Endometrium (tissue), 2 donors: ENCODE results near the gene USP31.

Experiments
- FAIRE-seq: peaks from 2 replicates; lab custom pipeline; 2012; peaks lifted over from hg19 to GRCh38; lab: Jason Lieb, UNC
- donor health status: control.
- donor health status: control.

USP31 gene

DNA sequence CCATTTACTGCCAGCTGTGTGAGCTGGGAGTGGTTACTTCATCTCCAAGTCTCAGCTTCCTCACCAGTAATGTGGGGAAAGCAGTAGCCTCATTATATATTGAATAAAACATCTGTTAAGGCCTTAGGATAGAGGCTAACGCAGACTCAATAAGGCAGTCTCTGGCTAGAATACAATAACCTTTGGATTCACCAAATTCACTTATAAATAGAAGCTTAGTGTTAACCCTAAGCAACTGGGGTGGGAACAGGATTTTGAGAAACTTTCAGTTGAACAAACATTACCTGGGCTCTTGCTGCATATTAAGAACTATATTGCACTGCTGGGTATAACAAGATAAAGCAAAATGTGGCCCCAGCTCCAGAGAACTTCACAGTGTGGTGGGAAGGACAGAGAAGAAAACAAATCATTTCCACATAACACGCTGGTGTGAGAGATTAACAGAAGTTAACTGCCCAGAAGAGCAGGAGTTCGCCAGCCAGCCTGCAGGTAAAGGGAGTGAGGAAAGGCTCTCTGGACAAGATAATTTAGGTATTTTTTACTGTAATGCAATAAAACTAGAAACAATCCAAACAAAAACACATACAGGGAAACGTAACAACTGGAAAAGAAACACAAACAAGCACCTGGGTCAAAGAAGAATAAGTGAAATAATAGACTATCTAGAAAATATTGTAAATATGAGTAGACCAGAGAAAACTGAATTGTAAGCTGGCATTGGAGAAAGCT is 57.0 kb downstream of the USP31 start:
- FAIRE-seq: no peak

DNA sequence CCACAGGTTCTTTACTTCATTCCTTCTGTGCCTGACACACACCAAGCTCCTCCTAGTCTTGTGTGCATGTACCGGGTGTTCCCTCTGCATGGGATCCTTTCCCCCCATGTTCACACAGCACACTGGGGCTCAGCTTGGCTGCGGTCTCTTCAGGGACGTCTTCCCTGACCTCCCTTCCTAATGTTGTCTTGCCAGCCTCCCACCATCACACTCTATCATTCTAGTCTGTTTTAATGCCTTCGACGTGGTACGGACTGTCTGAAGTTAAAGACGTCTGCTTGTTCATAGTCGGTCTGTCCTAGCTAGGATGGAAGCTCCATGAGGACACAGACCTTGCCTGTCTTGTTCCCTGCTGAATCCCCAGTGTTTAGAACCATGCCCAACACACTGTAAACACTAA is 60.1 kb downstream of the USP31 start:
- no peak for FAIRE-seq

DNA sequence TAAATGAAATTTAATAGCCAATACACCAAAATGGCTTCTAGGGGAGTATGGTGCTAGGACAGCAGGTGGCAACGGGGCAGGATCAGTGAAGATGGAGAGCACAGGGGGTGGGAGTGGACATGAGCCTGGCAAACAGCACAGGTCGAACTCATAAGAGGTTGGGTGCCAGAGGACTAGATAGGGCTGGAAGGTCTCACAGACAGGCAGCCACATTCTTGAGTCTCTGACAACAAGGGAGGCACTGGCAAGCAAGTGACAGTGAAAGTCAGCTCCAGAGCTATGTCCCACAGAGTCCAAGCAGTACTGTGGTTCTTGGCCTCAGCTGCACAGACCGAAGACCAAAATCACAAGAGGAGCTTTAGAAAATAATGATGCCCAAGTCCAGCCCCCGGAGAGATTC is 61.2 kb downstream of the USP31 start:
- FAIRE-seq: no peak

DNA sequence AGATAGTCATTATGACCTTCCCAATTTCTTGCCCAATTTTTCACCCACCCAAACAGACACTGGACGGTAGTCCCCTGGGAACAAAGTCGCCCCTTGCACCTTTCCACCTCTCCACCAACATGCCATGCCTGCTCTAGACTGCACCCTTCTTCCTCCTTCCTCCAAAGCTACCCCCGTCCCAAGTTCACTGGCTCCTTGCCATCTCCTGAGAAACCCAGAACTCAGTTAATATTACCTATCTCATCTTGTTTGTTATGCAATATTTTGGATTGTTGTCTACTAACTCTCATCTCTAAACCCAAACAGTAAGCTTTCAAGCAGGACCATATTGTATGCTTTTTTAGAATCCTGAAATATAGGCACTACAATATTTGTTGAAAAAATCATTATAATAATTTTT is 63.3 kb downstream of the USP31 start:
- FAIRE-seq: no peak

DNA sequence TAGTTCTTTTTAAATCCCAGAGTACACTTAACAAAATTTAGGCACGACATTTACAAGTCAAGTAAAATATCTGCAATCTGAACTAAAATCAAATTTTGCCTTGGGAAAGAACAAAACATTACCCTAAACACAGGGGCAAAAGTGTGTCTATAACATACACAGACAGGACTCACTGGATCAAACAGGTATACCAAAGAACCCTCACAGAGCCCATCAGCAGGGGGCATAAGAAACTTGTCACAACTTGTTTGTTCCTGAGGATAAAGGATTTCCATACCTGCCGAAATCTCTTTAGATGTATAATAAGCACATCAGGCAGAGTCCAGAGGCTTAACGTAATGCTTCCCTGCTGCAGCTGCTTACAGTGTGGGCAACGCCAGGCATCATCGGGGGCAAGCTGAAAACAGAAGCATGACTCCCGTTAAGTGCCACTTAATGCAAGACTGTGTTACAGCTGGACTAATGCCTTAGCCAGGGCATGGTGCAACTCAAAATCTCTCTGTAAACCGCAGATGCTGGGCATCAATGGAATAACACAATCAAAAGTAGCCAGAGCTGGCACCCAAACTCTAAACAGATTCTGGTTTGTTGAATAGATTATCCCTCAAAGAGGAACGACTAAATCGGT is 67.0 kb downstream of the USP31 start:
- FAIRE-seq: no peak

DNA sequence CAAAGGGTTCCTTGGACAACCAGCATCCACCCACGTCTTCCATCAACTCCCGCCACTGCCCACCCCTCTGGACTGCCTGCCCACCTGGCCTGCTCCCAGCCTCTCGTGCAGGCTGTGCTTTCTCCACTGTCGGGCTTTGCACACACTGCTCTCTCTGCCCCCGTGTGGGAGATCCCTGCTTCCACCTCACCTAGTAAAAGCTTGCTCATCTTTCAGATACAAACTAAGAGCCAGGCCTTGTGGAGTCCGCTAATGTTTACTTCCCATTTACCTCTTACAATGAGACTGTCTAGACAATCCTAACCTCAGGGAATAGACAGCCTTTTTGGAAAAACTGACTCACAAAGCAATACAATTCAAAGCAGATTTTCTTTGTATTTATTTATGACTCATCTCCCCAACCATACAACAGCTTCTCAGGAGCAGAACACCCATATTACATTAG is 67.6 kb downstream of the USP31 start:
- no peak for FAIRE-seq

DNA sequence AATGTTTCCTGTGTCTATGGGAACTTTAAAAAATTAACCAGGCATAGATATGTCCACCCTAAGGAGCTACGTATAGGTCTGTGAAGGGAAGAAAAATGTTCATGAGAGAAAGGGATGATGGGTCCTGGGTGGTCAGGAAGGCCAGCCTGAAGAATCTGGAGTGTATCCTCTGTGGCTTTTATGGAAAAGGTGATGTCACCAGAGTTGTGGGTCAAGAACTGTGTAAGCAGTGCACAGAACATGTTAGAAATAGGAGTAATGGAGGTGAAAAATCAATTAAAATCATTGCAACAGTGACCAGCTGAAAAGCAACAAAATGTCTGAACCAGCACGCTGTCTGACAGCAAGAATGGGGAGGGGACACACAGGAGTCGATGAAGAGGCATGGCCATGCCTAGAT is 68.5 kb downstream of the USP31 start:
- no peak for FAIRE-seq

DNA sequence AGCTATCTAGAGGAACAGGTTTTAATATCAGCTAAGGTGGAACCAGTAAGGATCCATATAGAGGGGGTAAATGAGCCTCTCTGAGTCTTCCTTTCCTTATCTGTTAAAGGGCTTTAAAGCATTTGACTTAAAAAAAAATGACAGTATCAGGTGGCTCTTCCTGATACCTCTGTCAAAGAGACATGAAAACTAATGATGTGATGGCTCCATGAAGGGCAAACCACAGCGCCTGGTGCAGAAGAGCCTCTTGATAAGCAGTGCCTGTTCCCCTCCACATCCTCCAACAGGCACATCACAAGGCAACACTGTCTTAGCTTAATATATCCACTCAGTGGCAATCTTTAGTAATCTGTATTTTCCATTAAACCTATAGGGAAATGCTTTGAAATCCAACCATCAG is 68.9 kb downstream of the USP31 start:
- FAIRE-seq: no peak

DNA sequence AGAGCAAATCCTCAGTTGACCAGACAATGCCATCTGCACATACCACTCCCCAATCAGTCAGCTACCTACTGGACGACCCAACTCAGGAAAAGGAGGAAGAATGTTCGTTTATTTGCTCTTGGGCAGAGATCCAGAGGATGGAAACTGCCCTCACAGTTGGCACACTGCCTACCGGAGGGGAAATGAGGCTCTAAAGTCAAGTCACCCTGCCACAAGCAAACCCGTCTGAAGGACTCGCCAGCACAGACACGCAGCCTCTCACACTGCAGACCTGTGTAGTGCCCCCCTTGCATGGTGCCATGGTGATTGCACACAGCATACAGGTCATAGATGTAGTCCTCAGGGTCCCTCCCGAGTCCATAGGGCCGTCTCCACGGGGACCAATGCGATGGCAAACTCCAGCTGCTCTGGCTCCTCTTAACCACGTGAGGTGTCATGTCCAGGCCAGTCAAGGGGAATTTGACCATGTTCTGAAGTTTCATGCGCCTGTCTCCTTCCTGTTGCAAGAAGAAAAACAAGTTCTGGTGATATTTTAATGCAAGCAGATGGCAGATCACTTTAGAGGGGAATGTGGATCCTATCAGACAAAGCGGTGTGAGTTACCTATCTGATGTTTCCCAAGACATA is 69.5 kb downstream of the USP31 start:
- FAIRE-seq: no peak

DNA sequence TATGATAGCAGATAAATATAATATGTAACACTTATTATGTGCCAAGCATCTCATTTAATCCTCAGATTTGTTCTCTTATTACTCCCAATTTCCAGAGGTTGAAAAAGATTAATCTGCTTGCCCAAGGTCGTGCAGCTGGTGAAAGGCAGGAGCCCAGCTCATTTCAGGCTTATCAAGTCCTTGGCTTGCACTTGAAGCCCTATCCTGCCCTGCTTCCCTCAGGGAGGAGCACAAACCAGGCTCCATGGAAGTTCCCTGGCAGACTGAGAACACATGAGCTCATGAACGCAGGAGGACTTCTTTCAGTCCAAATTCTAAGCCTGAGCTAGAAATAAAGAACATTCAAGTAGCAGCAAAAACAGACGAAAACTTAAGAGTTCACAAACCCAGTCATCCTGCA is 74.8 kb downstream of the USP31 start:
- FAIRE-seq: no peak

DNA sequence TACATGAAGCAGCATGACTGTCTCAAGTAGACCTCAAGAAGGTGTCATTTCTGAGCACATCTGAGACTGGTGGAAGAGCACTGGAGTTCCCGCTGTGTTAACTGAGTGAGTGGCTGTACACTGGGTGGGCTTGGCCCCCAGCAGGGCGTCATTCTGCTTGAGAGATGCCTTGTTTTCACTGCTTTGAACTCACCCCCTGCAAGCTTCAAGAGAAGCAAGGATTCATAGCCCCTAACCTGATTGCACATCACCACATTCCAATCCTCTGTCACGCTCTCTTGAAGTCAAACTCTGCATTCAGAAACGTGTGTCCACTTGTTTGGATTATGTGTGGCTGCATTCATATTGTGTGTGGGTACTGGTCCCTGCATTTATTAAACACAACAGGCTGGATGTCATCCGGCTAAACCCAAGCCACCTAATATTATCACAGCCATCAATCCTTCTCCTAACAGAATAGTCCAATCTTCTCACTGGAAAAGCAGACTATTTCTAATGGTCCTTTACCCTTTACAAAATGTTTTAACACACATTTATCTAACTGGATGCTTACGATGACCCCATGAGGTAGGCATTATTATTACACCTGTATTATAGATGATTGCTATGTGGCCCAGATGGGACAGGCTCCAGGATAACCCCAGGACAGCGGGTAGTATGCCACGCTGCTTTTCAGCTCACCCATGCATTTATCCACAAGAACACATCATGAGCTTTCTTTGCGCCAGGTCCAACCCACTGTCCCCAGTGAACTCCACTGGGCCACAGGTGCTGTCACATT is 76.3 kb downstream of the USP31 start:
- no peak for FAIRE-seq

DNA sequence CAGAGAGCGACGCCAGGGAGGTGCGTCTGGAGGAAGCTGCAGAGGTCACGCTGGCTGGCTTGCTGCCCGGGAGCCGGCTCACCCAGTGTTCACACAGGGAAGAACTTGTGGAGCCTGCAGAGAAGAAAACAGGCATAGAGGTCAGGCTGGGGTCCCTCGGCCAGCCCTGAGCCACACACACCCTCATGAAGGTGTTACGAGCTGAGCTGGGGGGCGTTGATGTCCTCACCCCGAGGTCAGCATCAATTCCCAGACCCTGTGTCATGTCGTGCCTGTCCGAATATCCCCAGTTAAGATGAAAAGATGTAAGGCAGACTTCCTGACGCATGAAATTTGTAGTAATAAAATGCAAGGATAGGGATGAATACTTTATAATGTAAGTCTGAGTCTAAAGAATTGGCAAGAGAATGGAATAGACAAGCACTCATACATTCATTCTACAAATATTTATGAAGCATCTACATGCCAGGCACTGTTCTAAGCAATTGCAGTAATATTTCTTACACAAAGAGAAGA is 77.1 kb downstream of the USP31 start:
- FAIRE-seq: no peak

DNA sequence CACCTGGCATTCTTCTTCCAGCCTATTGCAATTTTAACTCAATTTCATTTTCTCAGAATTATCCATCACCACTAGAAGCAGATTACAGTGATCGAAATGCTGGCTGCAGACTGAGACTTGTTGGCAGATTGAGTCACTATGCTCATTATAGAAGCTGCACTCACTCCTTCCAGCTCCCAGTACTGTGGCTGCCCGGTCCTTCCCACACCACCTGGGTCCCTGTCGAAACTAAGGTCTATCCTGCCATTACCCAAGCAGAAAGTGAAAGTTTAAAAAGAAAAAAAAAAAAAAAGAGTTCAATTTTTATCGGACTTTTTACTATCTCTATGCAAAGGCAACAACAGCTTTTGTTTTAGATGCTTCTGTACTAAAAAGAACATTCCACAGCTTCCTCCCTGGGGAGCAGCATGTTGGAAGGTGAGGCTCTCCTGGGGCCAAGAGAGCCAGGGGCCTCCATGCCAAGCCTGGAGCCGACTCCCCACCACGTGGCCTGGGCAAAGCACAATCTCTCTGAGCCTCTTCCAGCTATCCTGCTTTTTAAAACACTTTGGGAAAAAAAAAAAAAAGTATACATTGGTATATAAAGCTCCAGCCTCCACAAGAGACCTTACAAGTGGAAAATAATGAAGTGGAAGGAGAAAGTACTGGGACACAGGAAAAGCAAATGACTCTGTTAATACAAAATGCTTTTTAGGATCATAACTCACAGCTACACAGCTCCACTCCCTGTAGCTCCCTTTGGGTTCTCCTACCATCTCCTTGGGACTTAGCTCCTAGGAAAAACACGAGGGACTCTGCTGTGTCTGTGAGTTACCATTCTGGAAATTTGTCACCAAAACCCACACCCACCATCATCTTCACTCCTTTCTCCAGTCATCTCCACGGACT is 77.8 kb downstream of the USP31 start:
- FAIRE-seq: no peak

DNA sequence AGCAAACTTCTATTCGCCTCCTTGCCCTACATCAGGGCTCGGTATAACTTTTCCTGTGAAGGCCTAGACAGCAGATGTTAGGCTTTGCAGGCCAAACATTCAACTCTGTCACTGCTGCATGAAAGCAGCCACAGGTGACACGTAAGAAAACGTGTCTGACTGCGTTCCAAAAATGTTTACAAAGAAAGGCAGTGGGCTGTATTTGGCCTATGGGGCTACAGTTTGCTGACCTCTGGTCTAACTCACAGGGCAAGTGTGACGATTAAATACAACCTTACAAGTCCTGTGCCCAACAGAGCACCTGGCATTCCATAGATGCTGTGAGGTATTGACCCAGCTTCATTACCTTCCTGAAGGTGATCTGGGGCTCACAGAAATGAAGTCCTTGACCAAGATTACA is 79.4 kb downstream of the USP31 start:
- no peak for FAIRE-seq

DNA sequence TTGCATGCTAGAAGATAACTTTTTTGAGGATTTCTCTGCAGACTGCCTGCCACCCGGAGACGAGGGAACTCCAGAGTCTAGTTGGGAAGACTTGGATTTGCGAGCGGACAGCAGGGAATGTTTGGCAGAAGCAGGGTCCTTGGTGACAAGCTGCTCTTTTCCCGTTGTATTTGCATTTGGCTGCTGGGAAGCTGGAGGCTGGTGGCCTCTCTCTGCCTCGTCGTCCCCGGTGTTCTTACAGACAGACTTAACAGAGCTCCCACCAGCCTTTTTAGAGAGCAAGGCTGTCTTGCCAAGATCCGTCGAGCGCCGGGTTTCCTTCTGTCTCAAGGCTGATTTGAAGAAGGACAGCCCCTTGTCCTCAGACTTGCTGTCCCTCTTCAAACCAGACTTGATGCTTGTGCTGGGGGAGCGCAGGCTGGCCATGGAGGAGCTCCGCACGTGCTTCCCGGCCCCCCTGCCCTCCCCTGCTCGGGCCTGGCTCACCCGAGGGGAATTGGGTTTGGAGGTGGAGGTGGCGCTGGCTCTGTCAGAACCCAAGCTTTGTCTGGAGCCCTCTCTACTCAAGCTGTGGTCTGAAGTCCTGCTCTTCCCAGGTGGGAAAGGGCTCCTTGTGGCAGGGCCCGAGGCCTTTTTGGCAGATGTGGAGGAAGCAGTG is 81.0 kb downstream of the USP31 start:
- no peak for FAIRE-seq

DNA sequence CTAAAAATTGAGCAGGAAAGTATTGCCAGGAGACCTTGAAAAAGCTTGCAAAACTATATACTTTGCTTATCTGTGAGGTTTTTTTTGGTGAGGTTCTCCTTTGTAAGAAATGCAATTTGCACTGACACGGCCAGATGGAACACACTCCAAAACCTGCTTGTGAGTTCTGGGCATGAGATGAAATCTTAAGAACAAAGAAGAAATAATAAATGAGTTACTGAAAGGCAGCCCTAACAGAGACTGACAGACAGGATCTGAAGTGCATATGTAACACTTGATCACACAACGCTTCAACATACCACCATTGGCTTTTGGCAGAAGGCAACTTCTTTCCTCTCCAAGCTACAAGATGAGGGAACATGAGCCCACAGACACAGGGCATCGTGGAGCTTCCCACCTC is 82.6 kb downstream of the USP31 start:
- FAIRE-seq: no peak

DNA sequence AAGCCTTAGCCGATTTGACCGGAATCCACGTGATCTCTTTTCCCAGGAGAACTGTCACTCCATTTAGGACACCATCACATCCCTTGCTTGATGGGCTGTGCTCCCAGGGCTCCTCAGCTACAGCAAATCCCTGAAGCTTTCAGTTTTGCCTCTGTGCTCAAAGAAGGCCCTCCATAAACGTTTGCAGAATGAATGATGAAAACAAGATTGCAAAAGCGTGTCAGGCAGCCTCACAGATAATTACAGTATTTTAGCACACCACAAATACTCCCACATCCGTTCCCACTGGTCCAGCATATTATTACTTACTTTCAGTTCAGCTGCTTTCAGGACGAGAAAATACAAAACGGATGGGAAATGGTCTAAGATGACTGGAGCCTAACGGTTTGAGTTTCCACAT is 84.6 kb downstream of the USP31 start:
- no peak for FAIRE-seq

DNA sequence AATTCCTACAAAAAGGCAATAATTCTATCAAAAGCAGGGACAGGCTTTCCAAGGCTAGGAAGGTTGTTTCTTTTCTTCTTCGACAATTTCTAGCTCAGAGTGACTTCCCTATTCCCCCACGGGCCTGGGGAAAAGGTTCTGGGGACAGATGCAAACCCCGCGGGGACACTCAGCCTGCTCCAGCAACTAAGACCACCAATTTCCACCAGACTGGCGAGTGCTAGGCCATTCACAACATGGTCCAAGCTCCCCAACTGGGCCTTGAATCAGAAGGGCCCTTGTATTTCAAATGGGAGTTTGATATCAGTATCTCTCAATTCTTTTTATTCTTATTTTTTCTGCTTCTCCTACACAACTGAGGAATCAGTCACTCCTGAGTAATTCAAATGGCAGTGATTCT is 86.7 kb downstream of the USP31 start:
- FAIRE-seq: no peak

DNA sequence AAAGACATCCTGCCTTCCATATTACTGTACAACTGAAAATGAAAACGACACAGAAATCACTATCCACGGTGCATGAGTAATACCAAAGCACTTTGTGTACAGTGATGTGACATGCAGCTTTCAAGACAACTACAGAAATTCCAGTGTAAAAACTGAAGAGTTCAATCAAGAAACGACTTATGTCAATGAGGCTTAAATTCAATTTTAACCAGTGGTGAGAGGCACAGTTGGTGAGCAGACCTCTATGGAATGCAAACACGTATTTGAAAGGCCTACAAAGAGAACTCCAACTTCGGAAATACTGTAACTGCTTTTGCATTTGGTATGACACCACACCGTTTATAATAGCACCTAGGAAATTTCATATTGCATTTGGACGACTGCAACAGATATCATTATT is 87.6 kb downstream of the USP31 start:
- FAIRE-seq: no peak

DNA sequence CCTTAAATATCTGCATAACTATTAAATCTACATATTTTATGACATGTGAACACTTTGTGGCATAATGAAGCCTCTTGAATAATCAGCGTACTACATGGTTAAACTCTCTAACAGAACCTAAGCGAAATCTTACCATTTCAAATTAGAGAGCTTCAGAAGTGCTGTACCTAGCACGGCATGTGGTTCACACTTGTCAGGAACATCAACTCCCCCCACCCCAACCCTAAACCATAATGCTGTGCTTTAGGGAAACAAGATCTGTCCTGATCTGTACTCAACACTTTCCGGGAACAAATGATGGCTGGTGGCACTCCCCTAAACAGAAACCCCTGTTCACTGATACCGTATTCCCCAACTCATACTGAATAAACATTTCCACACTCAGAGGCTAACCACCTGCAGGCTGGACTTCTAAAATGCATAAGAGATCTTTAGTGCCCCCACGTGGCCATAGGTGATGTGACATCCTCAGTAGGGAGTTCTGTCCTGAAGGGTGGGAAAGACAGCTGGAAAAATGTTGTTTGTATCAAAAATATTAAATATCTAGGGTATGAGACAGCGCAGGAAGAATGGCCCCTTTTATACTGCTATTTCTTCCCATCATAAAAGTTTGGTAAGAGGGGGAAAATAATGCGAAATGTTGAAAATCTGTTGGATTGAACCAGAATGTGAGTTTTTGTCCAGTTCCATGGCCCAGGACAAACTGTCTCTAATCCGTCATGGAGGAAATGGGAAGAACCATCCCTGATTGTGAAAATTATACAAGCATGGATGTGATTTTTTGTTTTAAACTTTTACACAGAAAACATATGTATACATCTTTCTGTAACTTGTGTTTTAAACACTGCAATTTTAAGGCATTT is 88.6 kb downstream of the USP31 start:
- no peak for FAIRE-seq
